HFFc6 (cell line): ENCODE measurements around the gene NR5A2. TPM values are rescaled to one million over a fixed set of nuclear protein-coding genes. Genes with fewer than 3 reads are reported as not detected.

ENCODE experiments used
- DNase-seq: peaks from one replicate; pipeline ENCODE4 v3.0.0-alpha.2; 2018
- H3K27ac Mint-ChIP-seq: 2 replicates; pipeline ENCODE4 v1.8.0; 2020; ENCODE audit warnings: mild to moderate bottlenecking, mixed read lengths
- H3K27me3 Mint-ChIP-seq: 2 replicates; pipeline ENCODE4 v1.8.0; 2021; ENCODE audit warnings: mild to moderate bottlenecking, moderate library complexity, mixed read lengths; ENCODE audit not compliant: insufficient read depth
- H3K36me3 Mint-ChIP-seq: 2 replicates; pipeline ENCODE4 v1.8.0; 2021; ENCODE audit warnings: low read depth, mixed read lengths
- H3K4me1 Mint-ChIP-seq: 2 replicates; pipeline ENCODE4 v1.8.0; 2020; ENCODE audit warnings: low read depth, mixed read lengths
- H3K4me3 Mint-ChIP-seq: 2 replicates; pipeline ENCODE4 v1.8.0; 2020; ENCODE audit warnings: mild to moderate bottlenecking, moderate library complexity, mixed read lengths
- H3K9me3 Mint-ChIP-seq: 2 replicates; pipeline ENCODE4 v1.8.0; 2020; ENCODE audit warnings: mild to moderate bottlenecking, mixed read lengths
- total RNA-seq, 6 experiments: library from RNA; stranded (reverse); fragmentation: NEBNext Ultra II Directional; extraction: Animal tissue kit (Norgen Biotek cat#: 25700); gene quantifications; 2 replicates in 1 of 6; 3 replicates in 5 of 6; pipeline ENCODE4 v1.2.3, GENCODE V29; 2021
- TF ChIP-seq, protein P1 (sequence below): fragments of 200-600 bp; sonication (generic); IDR thresholded peaks from 2 replicates; pipeline ENCODE4 v1.5.0; 2021; ENCODE audit warnings: antibody characterized with exemption, mild to moderate bottlenecking

Gene NR5A2
- total RNA-seq, 6 experiments from 2014 or later, result 0.09 to 1.9 (median 0.97) TPM

DNA sequence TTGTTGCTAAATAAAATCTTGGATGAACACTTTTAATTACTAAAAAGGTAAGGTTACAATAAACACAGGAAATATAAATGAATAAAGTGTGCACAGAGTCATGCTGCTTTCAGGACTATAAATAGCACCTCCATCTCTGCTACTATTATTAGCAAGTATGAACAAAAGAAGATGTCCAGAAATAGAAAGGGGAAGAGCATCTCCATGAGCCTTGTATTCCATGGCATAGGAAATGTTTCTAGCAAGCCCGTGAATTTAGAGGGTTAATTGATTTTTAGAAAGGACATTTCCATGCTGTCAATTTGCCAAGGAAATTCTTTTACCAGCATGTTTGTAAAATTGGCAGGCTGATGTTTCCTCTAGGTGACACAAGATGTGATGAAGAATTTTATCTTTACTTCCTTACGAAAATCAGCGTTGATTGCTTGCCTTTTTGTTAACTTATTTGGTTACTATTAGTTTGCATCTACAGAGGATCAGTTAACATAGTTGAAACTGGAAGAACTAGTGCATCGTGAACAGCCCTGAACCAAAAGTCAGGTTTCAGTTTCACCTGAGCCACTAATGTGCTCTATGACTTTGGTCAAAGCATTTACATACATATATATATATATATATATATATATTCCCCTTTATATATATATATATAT is 45.3 kb downstream of the NR5A2 start:
- no peak overlapping the region for H3K27ac Mint-ChIP-seq
- H3K4me3 Mint-ChIP-seq, result no peak overlapping the region
- no peak for DNase-seq
- no peaks in the 10 kb centered on the region for H3K9me3 Mint-ChIP-seq
- no peaks in the 10 kb centered on the region for H3K36me3 Mint-ChIP-seq
- peaks cover 32% of the 10 kb centered on the region for H3K4me1 Mint-ChIP-seq
- TF ChIP-seq, protein P1, sequence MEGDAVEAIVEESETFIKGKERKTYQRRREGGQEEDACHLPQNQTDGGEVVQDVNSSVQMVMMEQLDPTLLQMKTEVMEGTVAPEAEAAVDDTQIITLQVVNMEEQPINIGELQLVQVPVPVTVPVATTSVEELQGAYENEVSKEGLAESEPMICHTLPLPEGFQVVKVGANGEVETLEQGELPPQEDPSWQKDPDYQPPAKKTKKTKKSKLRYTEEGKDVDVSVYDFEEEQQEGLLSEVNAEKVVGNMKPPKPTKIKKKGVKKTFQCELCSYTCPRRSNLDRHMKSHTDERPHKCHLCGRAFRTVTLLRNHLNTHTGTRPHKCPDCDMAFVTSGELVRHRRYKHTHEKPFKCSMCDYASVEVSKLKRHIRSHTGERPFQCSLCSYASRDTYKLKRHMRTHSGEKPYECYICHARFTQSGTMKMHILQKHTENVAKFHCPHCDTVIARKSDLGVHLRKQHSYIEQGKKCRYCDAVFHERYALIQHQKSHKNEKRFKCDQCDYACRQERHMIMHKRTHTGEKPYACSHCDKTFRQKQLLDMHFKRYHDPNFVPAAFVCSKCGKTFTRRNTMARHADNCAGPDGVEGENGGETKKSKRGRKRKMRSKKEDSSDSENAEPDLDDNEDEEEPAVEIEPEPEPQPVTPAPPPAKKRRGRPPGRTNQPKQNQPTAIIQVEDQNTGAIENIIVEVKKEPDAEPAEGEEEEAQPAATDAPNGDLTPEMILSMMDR, result no peak
- no peaks in the 10 kb centered on the region; the same call in 1 of the 2 replicates for H3K27me3 Mint-ChIP-seq

DNA sequence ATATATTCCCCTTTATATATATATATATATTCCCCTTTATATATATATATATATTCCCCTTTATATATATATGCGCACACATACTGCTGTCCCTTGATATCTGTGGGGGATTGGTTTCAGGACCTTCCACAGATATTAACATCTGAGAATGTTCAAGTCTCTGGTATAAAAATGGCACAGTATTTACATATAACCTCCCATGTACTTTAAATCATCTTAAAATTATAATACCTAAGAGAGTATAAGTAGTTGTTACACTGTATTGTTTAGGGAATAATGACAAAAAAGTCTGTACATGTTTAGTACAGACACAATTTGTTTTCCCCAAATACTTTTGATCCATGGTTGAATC is 45.8 kb downstream of the NR5A2 start:
- no peaks in the 10 kb centered on the region; the same call in 1 of the 2 replicates for H3K27me3 Mint-ChIP-seq
- TF ChIP-seq, protein P1, result no peak
- no peaks in the 10 kb centered on the region for H3K36me3 Mint-ChIP-seq

DNA sequence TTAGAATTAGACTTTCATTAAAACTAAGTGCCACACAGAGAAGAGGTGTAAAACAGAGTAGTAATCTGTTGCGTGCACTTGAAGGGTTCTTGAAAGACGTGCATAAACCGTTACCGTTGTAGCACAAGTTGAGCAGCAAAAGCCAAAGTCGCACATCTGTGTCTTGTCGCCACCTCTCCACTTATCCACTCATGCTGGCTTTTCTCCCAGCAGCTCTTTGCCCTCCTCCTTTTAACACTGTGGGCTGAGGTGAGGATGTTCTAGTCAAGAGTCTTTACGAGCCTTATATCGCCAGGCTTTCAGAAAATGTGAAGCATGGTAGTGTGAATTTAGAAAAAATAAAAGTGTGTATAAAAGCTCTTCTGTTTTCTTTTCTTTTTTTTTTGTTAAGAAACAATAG is 48.0 kb downstream of the NR5A2 start:
- Mint-ChIP-seq H3K36me3 (no peaks in the 10 kb centered on the region), H3K4me1 (peaks cover 32% of the 10 kb centered on the region), H3K27ac (no peak overlapping the region), H3K27me3 (peaks cover 3% of the 10 kb centered on the region; the same call in 1 of the 2 replicates), H3K9me3 (no peaks in the 10 kb centered on the region), H3K4me3 (peak overlapping the region; percentile 71; the same call in 1 of the 2 replicates)
- DNase-seq, result no peak
- TF ChIP-seq, protein P1, result no peak

More for the DNA sequence above, 45.8 kb downstream of the NR5A2 start:
- Mint-ChIP-seq H3K4me3 (no peak overlapping the region), H3K27ac (no peak overlapping the region), H3K9me3 (no peaks in the 10 kb centered on the region), H3K4me1 (peaks cover 32% of the 10 kb centered on the region)
- no peak for DNase-seq

DNA sequence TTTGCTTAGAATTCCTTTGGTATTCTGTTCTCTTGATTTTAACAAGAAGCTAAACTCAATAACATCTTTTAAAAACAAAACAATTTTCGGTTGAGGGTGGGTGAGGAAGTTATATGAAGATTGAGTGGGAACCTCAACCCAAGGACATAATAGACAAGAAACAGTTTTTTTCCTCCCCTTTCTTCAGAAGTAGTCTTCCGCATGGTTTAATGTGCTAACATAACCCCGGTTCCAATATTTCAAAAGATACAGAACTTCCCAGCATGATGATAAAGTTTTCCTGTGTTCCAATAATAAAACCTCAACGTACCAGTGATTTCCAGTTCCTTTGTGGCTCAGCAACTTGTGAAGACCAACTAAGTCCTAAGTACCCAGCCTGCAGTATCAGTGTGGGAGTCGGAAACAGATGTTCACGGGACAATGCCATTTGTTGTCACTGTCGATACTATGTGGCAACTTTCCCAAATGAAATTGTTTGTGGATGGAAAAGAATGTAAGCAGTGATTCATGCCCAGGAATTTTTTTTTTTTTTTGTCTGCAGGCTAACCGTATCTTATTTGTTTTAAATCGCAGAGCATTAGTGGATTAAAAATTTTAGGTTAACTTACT is 48.5 kb downstream of the NR5A2 start:
- peaks cover 3% of the 10 kb centered on the region; the same call in 1 of the 2 replicates for H3K27me3 Mint-ChIP-seq

DNA sequence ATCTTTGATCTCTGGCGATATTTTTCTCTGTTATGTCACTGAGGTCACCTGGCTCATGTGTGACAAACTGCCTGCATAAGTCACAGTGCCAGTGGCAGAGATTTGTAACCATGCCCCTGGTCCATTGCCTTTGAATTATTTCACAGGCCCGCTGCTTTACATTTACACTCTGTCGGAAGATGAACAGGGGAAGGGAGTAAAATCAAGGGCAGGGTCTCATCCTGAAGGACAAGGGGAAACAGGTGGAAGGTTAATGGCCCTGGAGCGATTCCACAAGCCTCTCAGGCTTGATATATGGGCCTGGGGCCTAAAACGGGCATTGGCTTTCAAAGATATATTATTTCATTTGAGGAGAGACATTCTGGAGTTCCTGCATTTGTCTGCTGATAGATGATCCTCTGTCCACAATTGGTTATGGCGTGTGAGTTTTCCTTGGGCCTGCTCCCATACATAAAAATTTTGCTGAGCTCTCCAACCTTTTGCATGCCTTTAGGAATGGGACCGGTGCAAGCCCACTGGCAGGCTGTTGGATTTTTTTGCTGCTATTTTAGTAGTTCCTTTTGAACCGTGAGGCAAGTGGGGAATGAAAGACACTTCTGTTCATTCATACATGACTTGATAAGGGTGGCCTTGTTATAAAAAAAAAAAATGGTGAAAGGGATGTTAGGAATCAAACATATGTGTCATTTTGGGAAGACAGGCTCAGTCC is 51.9 kb downstream of the NR5A2 start:
- H3K9me3 Mint-ChIP-seq, result no peaks in the 10 kb centered on the region
- TF ChIP-seq, protein P1, result no peak

More for the DNA sequence above, 48.5 kb downstream of the NR5A2 start:
- Mint-ChIP-seq H3K27ac (peak overlapping the region; percentile 30; the same call in 1 of the 2 replicates), H3K4me1 (peaks cover 32% of the 10 kb centered on the region), H3K9me3 (no peaks in the 10 kb centered on the region), H3K4me3 (peak overlapping the region; percentile 71), H3K36me3 (no peaks in the 10 kb centered on the region)
- TF ChIP-seq, protein P1, result no peak
- DNase-seq, result peak; percentile 67

More for the DNA sequence above, 51.9 kb downstream of the NR5A2 start:
- no peak overlapping the region for H3K27ac Mint-ChIP-seq
- no peaks in the 10 kb centered on the region for H3K36me3 Mint-ChIP-seq
- no peak overlapping the region for H3K4me3 Mint-ChIP-seq
- peaks cover 34% of the 10 kb centered on the region for H3K4me1 Mint-ChIP-seq
- H3K27me3 Mint-ChIP-seq, result peaks cover 3% of the 10 kb centered on the region; the same call in 1 of the 2 replicates
- no peak for DNase-seq
